GM12873 (cell line): Measurements from ENCODE around the gene DPYSL5.

Experiments
- CTCF ChIP-seq: IDR thresholded peaks from 2 replicates; pipeline ENCODE4 v1.5.1; 2012; ENCODE audit warnings: low read depth, mild to moderate bottlenecking, moderate library complexity, low read length, control low read depth; ENCODE audit not compliant: insufficient read depth; ENCODE audit errors: missing control alignments

The DPYSL5 gene

DNA sequence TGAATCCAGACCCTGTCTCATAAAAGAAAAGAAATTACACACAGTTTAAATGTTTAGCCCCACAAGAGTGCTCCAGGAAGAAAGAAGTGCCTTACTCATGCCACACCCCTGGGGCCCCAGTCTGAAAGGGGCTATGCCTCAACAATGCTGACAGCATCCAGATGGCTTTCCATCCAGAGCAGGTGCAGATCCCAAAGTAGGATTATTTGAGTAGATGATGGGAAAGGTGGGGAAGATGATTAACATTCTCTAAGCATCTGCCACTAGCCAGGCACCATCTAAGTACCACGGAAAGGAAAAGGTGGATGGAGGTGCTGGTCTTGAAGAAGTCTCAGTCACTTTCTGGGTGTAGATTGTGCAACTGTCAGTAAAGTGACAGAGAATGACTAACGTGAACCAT lies 16.3 kb downstream of the DPYSL5 start:
- TF ChIP-seq CTCF, result no peak

- TF ChIP-seq CTCF, result no peak
These were observed 16.7 kb downstream of the DPYSL5 start for GRCh38 chr2:26864646-26865045.

DNA sequence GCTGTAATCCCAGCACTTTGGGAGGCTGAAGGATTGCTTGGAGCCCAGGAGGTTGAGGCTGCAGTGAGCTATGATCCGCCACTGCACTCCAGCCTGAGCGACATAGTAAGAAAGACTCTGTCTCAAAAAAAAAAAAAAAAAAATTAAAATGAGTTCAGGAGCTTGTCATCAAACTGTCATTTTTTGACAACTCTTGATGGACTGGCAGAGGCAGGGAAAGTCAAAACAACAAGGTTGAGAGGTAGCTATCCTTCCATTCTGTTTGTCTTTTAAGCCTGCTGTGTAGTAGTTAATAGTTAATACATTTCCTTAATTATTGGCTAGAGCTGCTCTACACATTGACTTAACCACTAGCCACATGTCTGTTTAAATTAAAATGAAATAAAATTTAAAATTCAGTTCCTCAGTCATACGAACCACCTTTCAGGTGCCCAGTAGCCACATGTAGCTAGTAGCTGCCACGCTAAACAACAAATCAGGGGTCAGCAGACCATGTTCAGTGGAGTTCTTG lies 22.7 kb downstream of the DPYSL5 start:
- TF ChIP-seq CTCF, result no peak

GRCh38 chr2:26873286-26873983 lies 25.5 kb downstream of the DPYSL5 start:
- TF ChIP-seq CTCF, result no peak

DNA sequence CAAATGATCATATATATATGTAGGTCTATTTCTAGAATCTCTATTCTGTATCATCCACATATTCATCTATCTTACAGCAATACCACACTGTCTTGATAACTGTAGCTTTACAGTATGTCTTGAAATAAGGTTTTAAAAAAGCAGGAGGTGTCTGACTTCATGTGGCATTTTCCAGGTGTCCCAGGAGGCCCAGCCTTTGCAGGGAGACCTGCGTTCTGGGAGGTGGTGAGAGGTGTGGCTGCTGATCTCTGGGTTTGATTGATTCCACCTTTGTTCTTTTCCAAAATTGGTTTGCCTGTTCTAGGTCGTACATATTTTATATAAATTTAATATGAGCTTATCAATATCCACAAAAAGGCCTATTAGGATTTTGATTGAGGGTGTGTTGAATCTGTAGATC lies 26.6 kb downstream of the DPYSL5 start:
- no peak for TF ChIP-seq CTCF

GRCh38 chr2:26875065-26875634 lies 27.2 kb downstream of the DPYSL5 start:
- no peak for TF ChIP-seq CTCF

DNA sequence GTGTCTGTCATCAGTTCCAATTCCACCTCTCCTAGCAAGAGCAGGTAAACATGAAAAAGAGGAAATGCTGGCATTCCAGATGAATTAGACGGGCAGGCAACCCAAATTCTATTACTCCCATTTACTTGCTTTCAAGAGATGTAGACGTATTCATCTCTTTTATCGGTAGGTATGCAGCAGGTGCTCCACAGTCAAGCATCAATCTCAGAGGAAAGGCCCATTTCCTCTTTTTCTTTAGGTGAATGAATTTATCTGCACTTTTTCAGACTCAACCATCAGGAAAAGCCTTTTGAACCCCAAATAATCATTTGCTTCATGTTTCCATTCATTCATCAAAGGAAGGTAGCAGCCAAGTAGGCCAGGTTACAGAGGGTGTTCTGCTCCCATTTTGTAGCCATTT lies 27.9 kb downstream of the DPYSL5 start:
- TF ChIP-seq CTCF, result no peak
